HG02623 (cell line): ENCODE measurements around the gene ABCD1.
"Not testable (repeated sequence)": the region's sequence is repeated elsewhere in the genome, so short reads cannot be mapped to it uniquely, and the experiment has no call there.

Experiments used
- ATAC-seq: cut with Tn5 transposase; IDR thresholded peaks from one replicate; pipeline ENCODE4 v1.9.1; 2021; ENCODE audit warnings: moderate library complexity; ENCODE audit not compliant: unreplicated experiment

The ABCD1 gene

DNA sequence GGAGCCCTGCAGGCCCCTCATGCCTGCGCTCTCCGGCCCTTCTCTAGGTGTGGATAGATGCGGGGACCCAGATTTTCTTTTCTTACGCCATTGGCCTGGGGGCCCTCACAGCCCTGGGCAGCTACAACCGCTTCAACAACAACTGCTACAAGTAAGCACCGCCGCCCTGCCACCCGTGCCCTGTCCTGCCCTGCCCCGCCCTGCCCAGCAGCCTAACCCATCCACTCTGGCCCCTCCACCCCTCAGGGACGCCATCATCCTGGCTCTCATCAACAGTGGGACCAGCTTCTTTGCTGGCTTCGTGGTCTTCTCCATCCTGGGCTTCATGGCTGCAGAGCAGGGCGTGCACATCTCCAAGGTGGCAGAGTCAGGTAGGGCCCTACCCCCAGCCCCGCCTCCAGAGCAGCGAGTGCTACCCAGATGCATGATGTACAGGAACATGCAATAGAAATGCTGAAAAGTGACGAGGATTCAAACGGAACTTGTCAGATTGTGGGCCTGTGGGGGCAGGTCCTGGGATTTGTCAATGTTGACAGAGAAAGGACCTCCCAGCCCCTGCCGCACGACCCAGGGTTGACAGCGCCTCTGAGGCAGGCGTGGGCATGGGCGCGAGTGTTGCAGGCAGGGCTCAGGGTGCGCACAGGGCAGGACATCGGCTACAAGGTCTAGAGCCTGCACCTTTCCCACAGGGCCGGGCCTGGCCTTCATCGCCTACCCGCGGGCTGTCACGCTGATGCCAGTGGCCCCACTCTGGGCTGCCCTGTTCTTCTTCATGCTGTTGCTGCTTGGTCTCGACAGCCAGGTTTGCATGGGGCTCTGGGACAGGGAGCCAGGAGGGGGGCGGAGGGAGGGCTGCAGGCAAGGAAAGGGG, 31.2 kb upstream of the ABCD1 start:
- no peak for ATAC-seq

DNA sequence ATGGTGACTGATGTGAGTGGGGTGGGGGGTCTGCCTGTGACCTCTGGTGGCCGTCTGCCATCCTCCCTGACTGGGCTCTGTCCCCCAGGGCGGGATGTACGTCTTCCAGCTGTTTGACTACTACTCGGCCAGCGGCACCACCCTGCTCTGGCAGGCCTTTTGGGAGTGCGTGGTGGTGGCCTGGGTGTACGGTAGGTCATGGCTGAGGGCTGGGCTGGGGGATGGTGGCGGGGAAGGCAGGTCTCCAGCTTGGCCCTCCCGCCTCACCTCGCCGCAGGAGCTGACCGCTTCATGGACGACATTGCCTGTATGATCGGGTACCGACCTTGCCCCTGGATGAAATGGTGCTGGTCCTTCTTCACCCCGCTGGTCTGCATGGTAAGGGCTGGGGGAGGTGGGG, 30.4 kb upstream of the ABCD1 start:
- ATAC-seq, result not testable (repeated sequence)

DNA sequence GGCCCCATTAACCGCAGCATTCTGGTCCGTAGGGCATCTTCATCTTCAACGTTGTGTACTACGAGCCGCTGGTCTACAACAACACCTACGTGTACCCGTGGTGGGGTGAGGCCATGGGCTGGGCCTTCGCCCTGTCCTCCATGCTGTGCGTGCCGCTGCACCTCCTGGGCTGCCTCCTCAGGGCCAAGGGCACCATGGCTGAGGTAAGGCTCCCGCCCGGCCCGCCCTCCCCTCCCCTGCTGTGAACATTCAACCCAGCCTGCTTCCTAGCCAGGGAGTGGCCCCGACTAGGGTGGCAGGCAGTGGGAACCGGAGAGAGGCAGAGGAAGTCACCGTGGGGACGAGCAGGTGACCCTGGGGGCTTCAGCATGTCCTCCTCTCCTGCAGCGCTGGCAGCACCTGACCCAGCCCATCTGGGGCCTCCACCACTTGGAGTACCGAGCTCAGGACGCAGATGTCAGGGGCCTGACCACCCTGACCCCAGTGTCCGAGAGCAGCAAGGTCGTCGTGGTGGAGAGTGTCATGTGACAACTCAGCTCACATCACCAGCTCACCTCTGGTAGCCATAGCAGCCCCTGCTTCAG, 29.9 kb upstream of the ABCD1 start:
- no peak for ATAC-seq

DNA sequence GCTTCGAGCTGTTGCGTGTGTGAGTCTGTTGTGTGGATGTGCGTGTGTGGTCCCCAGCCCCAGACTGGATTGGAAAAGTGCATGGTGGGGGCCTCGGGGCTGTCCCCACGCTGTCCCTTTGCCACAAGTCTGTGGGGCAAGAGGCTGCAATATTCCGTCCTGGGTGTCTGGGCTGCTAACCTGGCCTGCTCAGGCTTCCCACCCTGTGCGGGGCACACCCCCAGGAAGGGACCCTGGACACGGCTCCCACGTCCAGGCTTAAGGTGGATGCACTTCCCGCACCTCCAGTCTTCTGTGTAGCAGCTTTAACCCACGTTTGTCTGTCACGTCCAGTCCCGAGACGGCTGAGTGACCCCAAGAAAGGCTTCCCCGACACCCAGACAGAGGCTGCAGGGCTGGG, 28.6 kb upstream of the ABCD1 start:
- ATAC-seq, result no peak

DNA sequence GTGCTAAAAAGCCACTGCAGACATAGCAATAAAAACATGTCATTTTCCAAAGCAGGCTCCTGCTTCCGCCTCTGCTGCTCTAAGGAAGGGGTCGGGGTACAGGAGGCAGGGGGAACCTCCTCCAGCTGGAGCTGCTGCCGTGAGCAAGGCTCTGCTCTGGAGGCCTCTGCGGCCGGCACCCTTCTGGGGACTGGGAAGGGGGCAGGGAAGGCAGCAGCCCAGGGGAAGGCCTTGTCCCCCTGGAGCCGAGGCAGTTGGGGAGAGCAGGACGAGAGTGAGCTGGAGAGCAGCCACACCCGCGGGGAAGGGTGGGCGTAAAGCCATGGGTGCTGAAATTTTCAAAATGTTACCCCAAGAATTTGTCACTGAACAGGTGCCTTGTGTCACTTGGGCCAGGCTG, 28.1 kb upstream of the ABCD1 start:
- not testable (repeated sequence) for ATAC-seq

DNA sequence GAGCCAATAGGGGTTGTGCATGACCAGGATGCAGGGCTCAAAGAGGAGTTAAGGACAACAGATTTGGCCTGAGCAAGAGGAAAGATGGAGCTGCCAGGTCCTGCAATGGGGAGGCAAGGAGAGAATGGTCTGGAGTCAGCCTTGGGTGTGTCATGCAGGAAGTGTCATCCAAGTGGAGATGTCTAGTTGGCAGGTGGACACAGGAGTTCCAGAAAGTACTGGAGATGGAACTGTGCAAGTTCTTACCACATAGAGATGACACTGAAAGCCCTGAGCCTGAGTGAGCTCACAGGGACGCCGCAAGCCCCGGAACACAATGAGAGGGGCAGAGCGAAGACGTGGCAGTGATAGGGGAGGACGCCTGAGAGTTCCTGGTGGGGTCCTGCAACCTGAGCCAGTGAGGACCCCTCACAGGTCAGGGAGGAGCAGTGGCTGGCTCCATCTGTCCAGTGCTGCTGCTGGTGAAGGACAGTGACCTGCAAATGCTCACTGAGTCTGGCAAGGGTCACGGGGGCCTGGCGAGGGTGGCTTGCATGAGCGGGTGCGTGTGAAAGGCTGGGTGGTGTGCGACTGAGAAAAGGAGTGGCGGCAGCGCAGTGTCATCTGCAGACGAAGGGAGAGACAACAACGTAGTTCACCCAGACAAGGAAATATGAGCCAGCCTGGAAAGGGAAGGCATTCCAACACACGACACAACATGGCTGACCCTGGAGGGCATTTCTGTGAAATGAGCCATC, 27.5 kb upstream of the ABCD1 start:
- not testable (repeated sequence) for ATAC-seq

DNA sequence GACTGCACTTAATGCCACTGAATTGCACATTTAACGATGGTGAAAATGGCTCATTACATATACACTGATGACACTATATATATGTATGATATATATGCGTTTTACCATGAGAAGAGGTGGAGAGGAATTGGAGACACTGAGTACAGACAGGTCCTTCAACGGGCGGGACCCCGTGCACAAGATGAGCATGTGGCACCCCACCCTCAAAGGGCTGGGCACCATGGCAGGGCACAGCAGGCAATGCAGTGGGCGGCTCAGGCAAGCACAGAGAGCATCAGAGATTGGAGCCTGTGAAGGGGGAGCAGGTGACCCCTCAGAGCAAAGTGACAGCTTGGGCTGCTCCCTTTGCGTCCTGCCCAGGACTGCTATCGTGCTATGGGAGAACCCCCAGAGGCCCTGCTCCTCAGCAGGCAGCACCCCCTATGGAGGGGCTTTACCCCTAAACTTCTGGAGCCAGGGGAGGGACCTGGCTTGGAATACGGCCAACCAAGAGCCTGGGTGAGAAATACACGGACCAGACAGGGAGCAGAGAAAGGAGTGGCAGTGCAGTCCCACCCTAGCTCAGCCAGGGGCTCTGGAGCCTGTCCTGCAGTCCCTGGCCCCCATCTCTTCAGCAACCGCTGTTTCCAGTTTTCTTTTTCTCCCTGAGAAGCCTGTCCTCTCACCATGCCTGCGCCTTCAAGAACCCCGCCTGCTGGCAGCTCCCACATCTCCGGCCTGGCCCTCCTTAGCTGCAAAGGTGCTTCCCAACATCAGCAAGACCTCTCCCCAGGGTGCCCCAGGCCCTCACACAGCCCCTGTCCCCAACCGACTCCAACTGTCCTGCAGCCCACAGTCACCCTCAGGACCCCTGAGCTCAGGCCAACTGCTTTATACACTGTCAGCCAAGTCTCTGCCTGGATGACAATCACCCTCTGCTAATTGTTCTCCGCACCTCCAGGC, 26.5 kb upstream of the ABCD1 start:
- no peak for ATAC-seq

DNA sequence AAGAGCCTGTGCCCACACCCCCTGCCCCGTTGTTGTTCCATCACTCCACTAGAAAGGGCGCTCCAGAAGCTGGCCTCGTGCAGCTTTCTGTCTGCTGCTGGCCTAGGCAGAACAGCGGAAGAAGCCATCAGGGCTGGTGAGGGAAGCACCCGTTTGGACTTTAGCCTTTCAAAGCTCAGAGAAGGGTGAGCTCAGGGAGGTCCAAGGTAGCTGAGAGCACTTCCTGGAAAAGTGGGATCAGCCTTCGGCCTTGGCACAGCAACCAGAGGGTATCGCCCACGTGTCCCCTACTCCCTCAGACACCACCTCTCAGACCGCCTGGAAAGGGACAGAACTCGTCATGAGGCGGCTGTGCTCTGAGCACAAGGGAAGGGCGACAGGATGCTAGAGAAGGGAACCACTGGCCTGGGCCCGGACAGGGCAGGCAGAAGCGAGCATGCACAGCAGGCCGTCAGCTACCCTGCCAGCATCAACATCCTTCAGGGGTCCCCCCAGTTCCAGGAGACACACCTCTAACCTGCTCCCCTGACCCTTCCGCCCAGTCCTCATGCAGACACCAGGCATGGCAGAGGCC, 25.4 kb upstream of the ABCD1 start:
- not testable (repeated sequence) for ATAC-seq

DNA sequence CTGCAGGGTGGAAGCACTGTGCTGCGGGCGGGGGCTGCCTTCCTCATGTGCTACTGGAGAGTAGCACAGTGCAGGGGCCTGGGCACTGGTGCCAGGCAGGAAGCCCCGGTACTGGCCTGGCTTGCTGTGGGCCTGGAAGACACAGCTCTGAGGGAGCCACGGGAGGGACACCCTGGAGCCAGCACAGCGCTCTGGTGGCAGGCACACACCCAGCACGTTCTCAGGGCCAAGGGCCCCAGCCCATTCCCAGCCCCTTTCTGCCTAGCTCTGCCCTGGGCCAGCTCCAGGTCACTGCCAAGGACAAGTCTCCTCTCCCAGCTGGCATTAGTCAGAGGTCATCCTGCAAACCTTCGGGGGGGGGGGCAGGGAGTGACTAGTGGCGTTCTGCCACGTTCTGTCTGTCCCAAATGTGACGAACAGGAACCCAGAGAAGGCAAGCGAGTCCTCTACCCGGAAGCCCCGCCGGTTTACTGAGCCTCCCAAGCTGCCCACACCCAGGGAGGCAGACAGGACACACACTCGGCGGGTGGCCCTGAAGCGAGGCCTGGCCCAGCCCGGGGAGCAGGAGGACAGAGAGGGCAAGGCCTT, 24.8 kb upstream of the ABCD1 start:
- not testable (repeated sequence) for ATAC-seq

DNA sequence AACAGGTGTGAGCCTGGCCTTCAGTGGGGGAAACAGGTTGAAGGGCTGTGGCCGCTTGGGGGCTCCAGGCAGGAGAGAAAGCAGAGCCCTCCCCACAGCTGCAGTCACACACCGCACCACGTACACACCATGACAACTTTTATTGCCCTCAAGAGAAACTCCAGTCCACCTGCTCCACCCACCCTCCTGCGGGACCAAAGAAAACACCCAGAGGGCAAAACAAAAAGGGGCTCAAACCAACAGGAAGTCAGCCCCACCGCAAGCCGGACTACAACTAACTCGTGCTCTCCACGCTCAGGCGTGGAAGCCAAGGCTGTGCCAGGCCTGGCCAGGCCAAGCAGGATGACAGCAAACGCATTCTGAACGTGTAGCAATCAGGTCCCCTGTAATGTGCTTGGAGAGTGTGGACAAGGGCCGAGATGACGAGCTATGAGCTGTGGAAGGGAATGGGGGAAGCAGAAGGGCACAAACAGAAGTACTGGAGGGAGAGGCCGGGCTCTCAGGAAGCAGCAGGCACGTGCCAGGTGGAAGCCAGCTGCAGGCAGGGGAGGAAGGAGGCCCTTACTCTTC, 24.2 kb upstream of the ABCD1 start:
- no peak for ATAC-seq

DNA sequence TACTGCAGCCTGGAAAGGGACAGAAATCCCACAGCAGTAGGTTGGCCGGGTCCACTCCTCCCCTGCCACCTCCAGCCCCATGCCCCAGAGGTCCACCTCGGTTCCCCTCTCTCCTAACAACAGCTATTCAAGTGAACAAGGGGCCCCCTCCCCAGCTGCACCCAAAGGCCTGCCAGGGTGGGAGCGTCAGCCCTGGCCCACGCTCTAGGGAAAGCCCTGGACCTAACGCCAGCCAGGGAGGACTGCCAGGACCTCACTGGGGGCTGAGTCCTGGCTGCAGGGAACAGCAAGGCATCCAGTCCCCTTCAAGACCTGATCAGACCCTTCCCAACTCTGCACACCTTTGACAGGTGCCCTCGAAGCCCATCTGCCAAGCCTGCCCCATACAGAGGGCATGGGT, 23.7 kb upstream of the ABCD1 start:
- ATAC-seq, result no peak

DNA sequence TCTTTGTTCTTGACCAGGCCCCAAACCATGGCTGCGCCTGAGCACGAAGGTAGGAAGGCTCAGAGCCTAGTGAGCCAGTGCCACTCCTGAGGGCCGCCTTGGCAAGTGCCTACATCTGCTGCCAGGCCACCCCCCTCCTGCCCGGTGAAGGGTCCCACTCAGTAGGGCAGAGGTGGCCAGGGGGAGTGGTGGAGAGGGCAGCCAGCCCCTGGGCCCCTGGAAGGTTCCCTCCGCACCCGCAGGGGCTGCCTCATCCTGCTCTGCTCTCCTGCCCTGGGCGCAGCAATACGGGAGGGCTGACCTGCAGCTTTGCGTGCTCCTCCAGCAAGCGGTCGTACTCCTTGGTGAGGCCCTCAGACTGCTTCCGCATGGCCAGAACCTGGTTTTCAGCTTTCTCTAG, 22.9 kb upstream of the ABCD1 start:
- ATAC-seq, result no peak

DNA sequence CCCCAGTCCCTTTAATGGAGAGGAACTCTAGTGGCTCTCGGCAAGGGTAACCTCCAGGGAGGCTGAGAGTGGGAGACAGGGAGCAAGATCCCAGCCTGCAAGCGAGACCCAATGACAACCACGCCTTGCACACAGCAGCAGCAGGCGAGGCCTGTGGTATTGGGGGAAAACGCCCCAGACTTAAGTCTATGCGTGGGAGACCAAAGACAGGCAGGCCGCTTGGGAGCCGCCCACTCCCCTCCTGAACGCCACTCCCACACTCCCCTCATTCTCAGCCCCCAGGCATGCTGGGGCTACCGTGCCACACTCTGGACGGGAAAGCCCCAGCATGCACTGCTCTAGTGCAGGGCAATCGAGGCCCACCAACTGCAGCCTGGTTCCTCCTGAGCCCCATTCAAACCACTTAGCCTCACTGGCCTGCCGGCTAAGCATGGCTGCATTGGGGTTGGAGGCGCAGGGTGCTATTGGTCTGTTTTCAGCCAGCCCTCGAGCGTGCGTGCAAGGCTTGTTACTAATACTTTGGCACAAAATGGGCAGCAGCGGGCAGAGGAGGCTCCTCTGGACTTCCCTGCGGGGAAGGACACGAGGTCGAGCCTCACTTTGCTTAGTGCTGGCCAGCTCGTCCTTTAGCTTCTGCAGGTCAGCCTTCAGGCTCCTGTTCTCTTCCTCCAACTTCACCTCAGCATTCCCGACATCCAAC, 22.2 kb upstream of the ABCD1 start:
- ATAC-seq, result no peak

DNA sequence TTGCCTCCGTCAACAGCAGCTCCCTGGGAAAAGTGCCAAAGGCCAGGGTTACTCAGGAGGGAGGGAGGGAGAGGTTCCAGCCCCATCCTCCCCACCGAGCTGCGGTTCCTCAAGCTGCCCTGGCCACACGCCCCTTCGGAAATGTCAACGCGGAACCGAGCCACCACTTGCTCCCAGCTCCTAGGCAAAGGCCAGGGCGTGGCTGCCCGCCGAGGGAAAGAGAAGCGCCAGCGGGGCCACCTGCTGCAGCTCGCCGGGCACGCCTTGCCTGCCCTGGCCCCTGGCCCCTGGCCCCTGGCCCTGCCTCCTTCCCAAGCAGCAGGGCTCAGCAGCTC, 21.7 kb upstream of the ABCD1 start:
- no peak for ATAC-seq

DNA sequence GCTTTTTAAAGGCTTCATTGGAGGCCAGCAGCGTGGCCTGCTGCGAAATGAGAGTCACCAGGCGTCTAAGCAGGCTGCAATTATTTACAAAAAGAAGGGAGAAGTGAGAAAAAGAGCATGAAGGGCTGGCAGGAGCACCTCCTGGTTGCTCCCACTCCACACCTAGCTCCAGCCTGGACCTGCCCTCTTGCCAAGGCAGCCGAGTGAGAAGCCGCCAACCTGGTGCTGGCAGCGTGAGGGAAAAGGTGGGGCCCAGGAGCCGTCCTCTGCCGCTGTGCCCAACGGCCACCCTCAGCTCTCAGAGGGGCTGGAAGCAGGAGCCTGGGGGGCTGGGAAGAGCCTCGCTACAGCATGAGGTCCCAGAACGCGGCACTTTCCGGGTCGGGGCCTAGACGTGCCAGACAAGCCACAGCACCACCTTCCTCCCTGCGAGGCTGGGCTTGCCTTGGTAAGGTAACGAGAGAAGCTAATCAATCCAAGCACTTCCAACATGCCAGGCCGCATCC, 20.6 kb upstream of the ABCD1 start:
- ATAC-seq, result no peak

DNA sequence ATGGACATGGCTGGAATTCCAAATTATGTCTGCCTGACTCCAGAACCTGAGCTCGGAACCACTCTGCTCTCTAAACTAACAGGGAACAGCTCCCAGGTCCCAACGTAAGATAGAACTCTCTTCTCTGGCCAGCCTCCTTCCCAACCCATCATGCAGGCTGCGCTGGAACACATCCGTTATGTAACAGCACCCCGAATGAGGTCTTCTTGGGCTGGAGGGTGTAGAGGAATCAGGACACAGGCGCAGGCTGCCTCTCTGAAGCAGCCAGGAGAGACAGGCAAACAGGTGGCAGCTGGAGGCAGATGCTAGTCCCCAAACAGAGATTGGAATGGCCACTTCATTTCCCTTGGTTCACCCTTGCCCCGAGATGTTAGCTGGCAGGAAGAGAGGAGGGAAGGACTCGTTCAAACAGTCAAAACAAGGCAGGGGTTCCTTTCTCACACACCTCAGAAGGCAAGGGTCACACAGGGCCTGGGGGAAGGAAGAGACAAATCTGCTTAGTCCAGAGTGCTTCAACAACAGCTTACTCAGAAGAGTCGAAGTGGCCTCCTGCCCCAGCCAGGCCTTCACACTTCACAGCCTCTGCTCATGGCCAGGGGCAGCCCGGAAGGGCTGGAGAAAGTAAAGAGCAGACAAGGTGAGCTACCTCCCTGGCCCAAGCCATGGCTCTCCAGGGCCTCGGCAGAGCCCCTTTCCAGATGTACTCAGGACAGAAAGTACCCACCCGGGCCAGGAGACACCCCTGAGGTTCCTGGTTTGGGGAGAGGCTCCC, 19.8 kb upstream of the ABCD1 start:
- not testable (repeated sequence) for ATAC-seq

DNA sequence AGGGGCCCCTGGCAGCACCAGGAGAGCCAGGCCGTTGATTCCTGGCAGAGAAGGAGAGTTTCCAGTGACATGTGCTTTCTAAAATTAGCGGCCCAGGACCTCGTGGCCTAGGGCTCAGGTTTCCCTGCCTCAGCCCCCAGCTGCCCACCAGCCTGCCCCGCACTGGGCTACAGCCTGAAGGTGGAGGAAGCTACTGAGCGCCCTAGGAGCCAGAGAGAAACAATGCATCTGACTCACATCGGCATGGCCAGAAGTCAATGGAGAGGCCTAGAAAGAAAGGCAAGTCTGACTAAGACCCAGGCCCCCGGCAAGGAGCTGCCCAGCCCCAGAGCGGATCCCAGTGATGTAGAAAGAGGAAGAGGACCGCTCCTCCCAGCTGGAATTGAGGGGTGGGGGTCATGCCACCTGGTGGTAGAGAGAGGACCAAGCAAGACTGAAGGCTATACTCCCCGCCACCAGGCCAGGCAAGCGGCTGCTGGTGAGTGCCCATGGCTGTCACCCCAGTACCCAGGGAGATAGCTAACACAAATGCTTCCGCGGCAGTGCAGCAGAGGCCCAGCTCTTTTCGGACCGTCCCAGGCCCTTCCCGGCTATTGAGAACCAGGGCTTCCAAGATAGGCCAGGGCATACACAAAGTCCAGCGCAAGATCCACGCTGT, 19.1 kb upstream of the ABCD1 start:
- not testable (repeated sequence) for ATAC-seq

DNA sequence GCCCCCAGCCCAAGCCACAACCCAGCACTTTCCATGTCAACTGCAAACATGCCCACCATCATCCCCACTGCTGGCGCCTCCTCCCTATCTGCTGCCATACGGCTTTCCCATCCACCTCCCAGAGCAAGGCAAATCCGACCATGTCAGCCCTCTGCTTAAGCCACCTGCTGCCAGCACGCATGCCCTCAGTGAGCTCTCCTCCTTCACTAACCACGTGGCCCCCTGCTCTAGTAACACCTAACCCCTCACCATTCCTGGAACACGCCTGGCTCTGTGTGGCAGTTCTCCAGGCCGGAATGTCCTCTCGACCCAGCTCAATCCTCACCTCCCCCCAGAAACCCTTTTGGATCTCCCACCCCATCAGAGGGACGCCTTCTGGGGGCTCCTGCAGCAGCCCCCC, 17.9 kb upstream of the ABCD1 start:
- no peak for ATAC-seq
